Measurements from ENCODE around the gene ATP13A3. TPM values are rescaled to one million over a fixed set of nuclear protein-coding genes. Genes with fewer than 3 reads are reported as not detected.

ATP13A3 gene
- total and polyA plus RNA-seq, 9 of the 15 experiments (the other 6 are each of a cell fraction or from before 2014, with no cell fraction given): 16.6 to 135 (median 86.6) TPM

DNA sequence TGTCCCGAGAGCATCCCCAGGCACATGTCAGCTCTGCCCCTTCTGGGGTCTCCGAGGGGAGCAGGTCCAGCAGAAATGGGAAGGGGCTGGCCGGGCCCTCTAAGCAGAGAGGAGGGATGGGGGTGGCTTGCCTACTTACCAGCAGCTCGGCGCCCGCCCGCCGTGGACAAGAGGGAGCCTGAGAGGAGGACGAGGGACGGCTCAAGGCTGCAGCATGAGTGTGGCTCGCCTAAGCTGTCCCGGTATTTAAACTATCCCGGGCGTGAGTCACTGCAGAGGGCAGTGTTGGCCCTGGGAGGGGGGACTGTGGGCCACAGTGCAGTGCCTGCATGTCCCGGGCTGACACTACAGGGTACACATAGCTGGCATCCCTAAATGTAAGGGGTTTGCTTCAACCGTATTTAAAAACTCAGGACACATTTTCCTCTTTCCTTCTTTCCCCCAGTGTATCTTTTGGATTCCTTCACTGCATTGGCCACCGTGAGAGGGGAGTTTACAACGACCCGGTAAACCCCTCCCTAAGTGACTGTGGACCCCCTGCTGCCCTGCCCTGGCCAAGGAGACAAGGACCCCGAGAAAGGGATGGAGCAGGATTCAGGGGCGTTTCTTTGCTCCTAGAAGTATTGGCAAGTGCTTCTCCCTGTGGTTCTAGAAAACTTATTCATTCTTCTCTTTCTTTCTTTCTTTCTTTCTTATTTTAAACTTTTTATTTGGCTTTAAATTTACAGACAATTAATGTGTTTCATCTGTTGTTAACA lies 117.1 kb downstream of the ATP13A3 start, which contains the start of gene LRRC15 (continued):
- no peak for TF ChIP-seq ESRRB (CRISPR knock-in tag; IDR thresholded peaks at IDR 0.05; ENCODE audit: borderline replicate concordance)
- TF ChIP-seq CTCF (IDR thresholded peaks at IDR 0.05 in 2 of 3, conservative IDR thresholded peaks at IDR 0.05 in 1 of 3; ENCODE audit: insufficient read depth in 2 of 3, low read depth in 1 of 3, low read length in 3 of 3): peak in 1 of 3 experiments; percentile 11; a peak in 1 of 6 replicates
- TF ChIP-seq RBFOX2 (IDR thresholded peaks at IDR 0.05; ENCODE audit: low read depth, low read length): no peak
- no peak for TF ChIP-seq ZNF232 (CRISPR knock-in tag; IDR thresholded peaks at IDR 0.05)
- no peak for TF ChIP-seq MIER1 (IDR thresholded peaks at IDR 0.05; ENCODE audit: low read depth)
- TF ChIP-seq ZNF121 (CRISPR knock-in tag; conservative IDR thresholded peaks at IDR 0.05): no peak

DNA sequence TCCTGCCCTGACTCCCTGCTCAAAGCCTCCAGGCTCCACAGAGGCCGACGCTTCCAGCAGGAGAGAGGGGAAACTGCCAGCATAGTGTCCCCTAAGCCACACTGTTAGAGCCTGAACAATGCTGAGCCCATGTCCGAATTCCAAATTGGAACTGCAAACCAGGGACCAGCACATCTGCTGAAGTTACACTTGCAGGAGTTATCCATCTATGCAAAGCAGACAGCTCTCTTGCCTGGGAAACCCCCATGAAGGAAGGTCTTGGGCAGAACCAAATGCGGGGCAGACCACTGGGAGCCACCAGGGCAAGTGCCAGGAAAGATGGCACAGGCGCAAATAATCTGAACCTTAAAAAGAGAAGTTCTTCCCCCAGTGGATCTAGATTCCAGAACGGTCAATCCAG lies 117.9 kb downstream of the ATP13A3 start:
- in situ Hi-C loops (cut with MboI): no loop called here
- H3K27me3 ChIP-seq (ENCODE audit: control insufficient read depth in 2 of 2, insufficient read depth in 2 of 2, low read length in 2 of 2): peaks cover 71 to 96% of the 10 kb centered on the region in 2 experiments
- H3K9ac ChIP-seq (ENCODE audit: insufficient read depth in 1 of 2, low read depth in 2 of 2, low read length in 2 of 2): no peak overlapping the region
- ChIA-PET POLR2A (interaction anchor here (1.1 to 2.6 kb wide), 4 partner anchors 9 to 216 kb away, joined by 3 to 10 read pairs (median 4); no protein-coding TSS in a partner anchor), CTCF (ENCODE audit: low intra/inter-chr PET ratio) (no interaction called here)
- H3K9me3 ChIP-seq (replicated peaks; ENCODE audit: control insufficient read depth, insufficient read depth, low read depth, low read length): no peaks in the 10 kb centered on the region
- H3K4me1 ChIP-seq (replicated peaks in 1 of 2; ENCODE audit: control insufficient read depth in 2 of 2, insufficient read depth in 2 of 2, low read length in 2 of 2): peaks cover 0 to 3% of the 10 kb centered on the region in 2 experiments; a peak in 2 of 5 replicates
- no peaks in the 10 kb centered on the region for H3K79me2 ChIP-seq (ENCODE audit: control insufficient read depth, insufficient read depth, low read length)
- no peak overlapping the region for H2AFZ ChIP-seq (ENCODE audit: low read depth, low read length)
- no peaks in the 10 kb centered on the region for H3K9me1 ChIP-seq (ENCODE audit: control insufficient read depth, insufficient read depth, low read length)
- no peak for ATAC-seq
- intact Hi-C loops (cut with micrococcal nuclease): no loop called here
- peaks cover 8% of the 10 kb centered on the region; the same call in 1 of the 2 replicates for H4K20me1 ChIP-seq (replicated peaks; ENCODE audit: control insufficient read depth, insufficient read depth, low read length)
- no peak overlapping the region for H3K27ac ChIP-seq (ENCODE audit: extremely low read depth, low read depth, low read length)
- H3K4me3 ChIP-seq: no peak overlapping the region
- FAIRE-seq: no peak
- H3K4me2 ChIP-seq (ENCODE audit: insufficient read depth, low read length): no peak overlapping the region
- no TSS peak for BruUV-seq (replicated peaks)
- 3% methylated on average over 6 of the region's 6 CpGs for WGBS (ENCODE audit: insufficient coverage, low coverage, missing lambda C conversion rate)
- DNase-seq (ENCODE audit: extremely low read depth in 1 of 4, low spot score in 3 of 4): no peak
- H3K36me3 ChIP-seq (ENCODE audit: control insufficient read depth, insufficient read depth, low read length): no peaks in the 10 kb centered on the region
